Endothelial cell of umbilical vein (primary cell): ENCODE results near the gene CORO2B. TPM values are rescaled to one million over a fixed set of nuclear protein-coding genes. Genes with fewer than 3 reads are reported as not detected.

ENCODE experiments used
- BruUV-seq: library from RNA; stranded (reverse); fragments of 400-500 nt; replicated peaks from 2 replicates; lab custom pipeline; 2021; lab: Mats Ljungman, UMichigan
- CTCF ChIA-PET: fragments of 300-600, 350-600 bp; sonication (Branson Sonifier 250); formaldehyde crosslinking; loops from one replicate; lab custom pipeline; 2021; ENCODE audit warnings: antibody characterized with exemption, inconsistent platforms; lab: Charles Lee
- POLR2A ChIA-PET: fragments of 300-600, 350-600 bp; sonication (Branson Sonifier 250); formaldehyde crosslinking; loops from one replicate; lab custom pipeline; 2021; ENCODE audit warnings: antibody characterized with exemption, inconsistent platforms; lab: Charles Lee
- DNase-seq: peaks from one replicate; pipeline ENCODE4 v3.0.0-alpha.2; 2011; ENCODE audit warnings: low read depth, low spot score
- FAIRE-seq: peaks from 2 replicates; lab custom pipeline; 2011; peaks lifted over from hg19 to GRCh38; lab: Jason Lieb, UNC
- H2AFZ ChIP-seq: 2 replicates; pipeline ENCODE4 v1.6.0; 2012; ENCODE audit warnings: low read depth, low read length, control low read depth, inconsistent platforms
- H3K27ac ChIP-seq: 2 replicates; pipeline ENCODE4 v1.5.1; 2011; ENCODE audit warnings: low read depth, mild to moderate bottlenecking, control low read depth, low read length, moderate library complexity; ENCODE audit not compliant: insufficient read depth
- H3K27me3 ChIP-seq, 2 experiments: 2 replicates each; pipeline versions ENCODE4 v1.6.0 to v1.6.1; 2011; ENCODE audit warnings: low read length in 2 of 2, mixed read lengths in 1 of 2; ENCODE audit not compliant: control insufficient read depth in 2 of 2, insufficient read depth in 2 of 2
- H3K36me3 ChIP-seq, 2 experiments: 2 replicates in 1 of 2; 3 replicates in 1 of 2; pipeline ENCODE4 v1.5.1; 2011; ENCODE audit warnings: low read length in 2 of 2, mild to moderate bottlenecking in 1 of 2, moderate library complexity in 1 of 2; ENCODE audit not compliant: control insufficient read depth in 2 of 2, insufficient read depth in 2 of 2; ENCODE audit errors: extremely low read depth in 1 of 2
- H3K4me1 ChIP-seq: 3 replicates; pipeline ENCODE4 v1.5.1; 2011; ENCODE audit warnings: mild to moderate bottlenecking, low read length; ENCODE audit not compliant: control insufficient read depth, insufficient read depth; ENCODE audit errors: extremely low read depth
- H3K4me2 ChIP-seq: 2 replicates; pipeline ENCODE4 v1.6.1; 2011; ENCODE audit warnings: low read length, control low read depth, mixed read lengths; ENCODE audit not compliant: insufficient read depth
- H3K4me3 ChIP-seq, 3 experiments: fragments of 200-600 bp in 1 of 3; sonication (generic), shearing (Covaris generic) in 1 of 3; replicated peaks in 1 of 3; 2 replicates each; pipeline ENCODE4 v1.5.1; 2011 to 2016; ENCODE audit warnings: control low read depth in 3 of 3, low read length in 3 of 3, mild to moderate bottlenecking in 2 of 3, inconsistent platforms in 1 of 3, low read depth in 1 of 3, moderate library complexity in 1 of 3; ENCODE audit not compliant: insufficient read depth in 1 of 3
- H3K79me2 ChIP-seq: 2 replicates; pipeline ENCODE4 v1.6.0; 2012; ENCODE audit warnings: low read length, inconsistent platforms; ENCODE audit not compliant: control insufficient read depth, insufficient read depth
- H3K9ac ChIP-seq: replicated peaks from 2 replicates; pipeline ENCODE3; 2011; ENCODE audit warnings: low read length, control low read depth; ENCODE audit not compliant: insufficient read depth; ENCODE audit errors: extremely low read depth
- H3K9me1 ChIP-seq: replicated peaks from 3 replicates; pipeline ENCODE4 v1.6.0; 2011; ENCODE audit warnings: mild to moderate bottlenecking, low read length; ENCODE audit not compliant: control insufficient read depth, insufficient read depth; ENCODE audit errors: extremely low read depth
- H3K9me3 ChIP-seq: replicated peaks from 2 replicates; pipeline ENCODE4 v1.5.1; 2012; ENCODE audit warnings: low read length, inconsistent platforms; ENCODE audit not compliant: control insufficient read depth, insufficient read depth
- H4K20me1 ChIP-seq: replicated peaks from 2 replicates; pipeline ENCODE3; 2011; ENCODE audit warnings: mild to moderate bottlenecking, low read length; ENCODE audit not compliant: control insufficient read depth, insufficient read depth; ENCODE audit errors: extremely low read depth
- CTCF ChIP-seq, 2 donors: IDR thresholded peaks; 1 replicate in 1 of 2; 2 replicates in 1 of 2; pipeline ENCODE4 v1.5.1; 2011; ENCODE audit warnings: low read length in 2 of 2, mild to moderate bottlenecking in 2 of 2, moderate library complexity in 2 of 2, control low read depth in 1 of 2, inconsistent platforms in 1 of 2, low read depth in 1 of 2; ENCODE audit not compliant: insufficient read depth in 1 of 2; ENCODE audit errors: extremely low read depth in 1 of 2
- EZH2 ChIP-seq: IDR thresholded peaks from 2 replicates; pipeline ENCODE4 v1.6.1; 2012; ENCODE audit warnings: borderline replicate concordance, low read depth, mild to moderate bottlenecking, moderate library complexity, low read length, inconsistent platforms; ENCODE audit not compliant: severe bottlenecking
- FOS ChIP-seq: IDR thresholded peaks from 2 replicates; pipeline ENCODE4 v1.6.1; 2011; ENCODE audit warnings: mild to moderate bottlenecking, low read length, moderate library complexity, borderline replicate concordance; ENCODE audit not compliant: insufficient read depth
- GATA2 ChIP-seq: IDR thresholded peaks from 2 replicates; pipeline ENCODE4 v1.7.0; 2011; ENCODE audit warnings: low read depth, mild to moderate bottlenecking, moderate library complexity, mixed read lengths, low read length; ENCODE audit not compliant: insufficient read length, insufficient read depth
- JUN ChIP-seq: IDR thresholded peaks from 2 replicates; pipeline ENCODE4 v1.6.1; 2011; ENCODE audit warnings: borderline replicate concordance, low read depth; ENCODE audit not compliant: insufficient read length, insufficient read depth
- MAX ChIP-seq: IDR thresholded peaks from 2 replicates; pipeline ENCODE4 v1.6.1; 2011; ENCODE audit not compliant: insufficient read depth, insufficient read length
- MYC ChIP-seq: IDR thresholded peaks from one replicate; pipeline ENCODE4 v1.6.1; 2011; ENCODE audit warnings: mild to moderate bottlenecking, low read depth, low read length
- POLR2A ChIP-seq: IDR thresholded peaks from 2 replicates; pipeline ENCODE4 v1.6.1; 2012; ENCODE audit warnings: low read depth, mild to moderate bottlenecking, control low read depth, low read length
- POLR2AphosphoS5 ChIP-seq: IDR thresholded peaks from 2 replicates; pipeline ENCODE4 v1.6.1; 2012; ENCODE audit warnings: low read depth, mild to moderate bottlenecking, control low read depth, low read length, moderate library complexity; ENCODE audit not compliant: insufficient read depth
- dilution Hi-C: fragments of 300-500 bp; cut with MboI; formaldehyde crosslinking; loops from one replicate; pipeline ENCODE4 v1.15.0; 2019; ENCODE audit warnings: low sequenced_read_pairs; ENCODE audit not compliant: extremely low pct_ligation_motif_present
- intact Hi-C: fragments of 100-400 bp; cut with micrococcal nuclease; formaldehyde crosslinking; loops from one replicate; pipeline ENCODE4 v1.10.0; 2022
- polyA plus RNA-seq, 4 experiments: library from polyadenylated mRNA; depleted of rRNA in 3 of 4; stranded (reverse) in 3 of 4; unstranded in 1 of 4; fragments of >200 nt; gene quantifications; 2 replicates each; pipeline versions ENCODE4 v1.2.1 to v1.2.3, GENCODE V29; 2011 to 2012; ENCODE audit warnings: missing spikeins in 1 of 4
- total RNA-seq: library from RNA; stranded (reverse); gene quantifications from 2 replicates; pipeline ENCODE4 v1.2.3, GENCODE V29; 2021

CORO2B gene
- total and polyA plus RNA-seq, 2 donors (not counting 3 experiments of a cell fraction or from before 2014, with no cell fraction given), result 2.4 to 3.7 TPM

GRCh38 chr15:68625853-68626252 lies 47.1 kb downstream of the CORO2B start:
- Histone ChIP-seq H2AFZ (no peak overlapping the region), H4K20me1 (no peaks in the 10 kb centered on the region), H3K4me3 (no peak overlapping the region), H3K9me1 (no peaks in the 10 kb centered on the region), H3K36me3 (no peaks in the 10 kb centered on the region), H3K27me3 (peaks cover 0 to 4% of the 10 kb centered on the region in 2 experiments), H3K79me2 (no peaks in the 10 kb centered on the region), H3K9ac (no peak overlapping the region), H3K4me2 (no peak overlapping the region), H3K27ac (no peak overlapping the region), H3K4me1 (no peaks in the 10 kb centered on the region), H3K9me3 (no peaks in the 10 kb centered on the region)
- FAIRE-seq, result no peak
- no TSS peak for BruUV-seq
- TF ChIP-seq POLR2AphosphoS5 (no peak), FOS (no peak), JUN (no peak), EZH2 (no peak), GATA2 (no peak), MAX (no peak), POLR2A (no peak), MYC (no peak), CTCF (IDR thresholded peaks at IDR 0.05; ENCODE audit: extremely low read depth in 1 of 2, insufficient read depth in 1 of 2, low read depth in 1 of 2, low read length in 2 of 2) (no peak)
- CTCF ChIA-PET, result interaction anchor here (1.2 to 2.4 kb wide), 4 partner anchors 15 to 65 kb away, joined by 4 to 5 read pairs (median 4); no protein-coding TSS in a partner anchor
- intact Hi-C loops (no loop called here), dilution Hi-C loops (no loop called here)
- no peak for DNase-seq
- POLR2A ChIA-PET, result no interaction called here
